Activated T-cell treated with anti-CD3 and anti-CD28 coated beads for 4 hours (primary cell): ENCODE measurements around the gene DNAAF8.
"Not testable (repeated sequence)": the region's sequence is repeated elsewhere in the genome, so short reads cannot be mapped to it uniquely, and the experiment has no call there.

Experiments used
- DNase-seq: peaks from one replicate; pipeline ENCODE4 v3.0.0-alpha.2; 2020

The DNAAF8 gene

DNA sequence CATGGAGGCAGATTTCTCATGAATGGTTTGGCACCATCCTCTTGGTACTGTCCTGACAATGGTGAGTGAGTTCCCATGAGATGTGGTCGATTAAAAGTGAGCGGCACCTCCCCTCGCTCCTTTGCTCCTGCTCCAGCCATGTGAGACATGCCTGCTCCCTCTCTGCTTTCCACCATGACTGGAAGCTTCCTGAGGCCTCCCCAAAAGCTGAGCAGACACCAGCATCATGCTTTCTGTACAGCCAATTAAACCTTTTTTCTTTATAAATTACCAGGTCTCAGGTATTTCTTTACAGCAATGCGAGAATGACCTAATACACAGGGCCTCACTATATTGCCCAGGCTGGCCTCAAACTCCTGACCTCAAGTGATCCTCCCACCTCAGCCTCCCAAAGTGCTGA lies 20.5 kb downstream of the DNAAF8 start:
- DNase-seq: no peak

DNA sequence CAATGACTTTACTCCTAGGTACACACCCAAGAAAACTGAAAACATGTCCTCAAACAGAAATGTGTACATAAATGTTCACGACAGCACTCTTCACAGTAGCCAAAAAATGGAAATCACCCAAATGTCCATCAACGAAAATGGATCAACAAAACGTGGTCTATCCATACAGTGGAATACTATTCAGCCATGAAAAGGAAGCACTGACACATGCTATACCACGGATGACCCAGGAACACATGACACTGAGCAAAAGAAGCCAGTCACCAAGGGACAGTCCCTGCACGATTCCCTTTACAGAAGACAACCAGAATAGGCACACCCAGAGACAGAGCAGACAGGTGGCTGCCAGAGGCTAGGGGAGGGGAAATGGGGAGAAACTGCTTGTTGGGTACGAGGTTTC lies 21.4 kb downstream of the DNAAF8 start:
- no peak for DNase-seq

DNA sequence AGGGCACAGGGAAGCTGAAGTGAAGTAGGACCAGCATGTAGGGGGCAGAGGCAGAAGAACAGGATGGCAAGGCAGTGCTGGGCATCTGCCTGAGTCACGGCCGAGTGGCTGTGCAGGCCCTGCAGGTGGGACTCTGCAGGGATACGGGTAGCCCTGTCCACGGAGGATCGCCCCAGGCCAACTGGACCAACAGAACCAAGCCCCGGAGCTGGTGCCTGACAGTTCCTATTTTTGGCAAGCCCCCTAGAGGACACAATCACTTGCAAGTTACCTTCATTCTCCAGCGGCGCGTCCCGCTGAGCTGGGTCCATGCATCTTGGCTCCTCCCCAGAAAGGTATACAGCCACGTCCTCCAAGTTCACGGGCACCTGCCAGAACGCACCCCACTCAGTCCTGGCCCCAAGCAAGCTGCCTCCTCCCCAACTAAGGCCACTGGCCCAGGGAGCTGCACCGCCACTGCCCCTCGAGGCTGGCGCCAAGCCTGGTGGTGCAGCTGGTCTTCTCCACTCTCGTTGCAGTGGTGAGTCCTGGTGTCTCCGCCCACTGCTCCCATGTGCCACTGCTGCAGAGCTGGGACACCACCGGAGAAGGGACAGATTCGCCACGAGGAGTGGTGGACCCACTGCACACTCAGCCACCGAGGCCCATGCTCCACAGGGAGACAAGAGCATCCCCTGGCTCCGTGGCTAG lies 26.0 kb downstream of the DNAAF8 start:
- no peak for DNase-seq

DNA sequence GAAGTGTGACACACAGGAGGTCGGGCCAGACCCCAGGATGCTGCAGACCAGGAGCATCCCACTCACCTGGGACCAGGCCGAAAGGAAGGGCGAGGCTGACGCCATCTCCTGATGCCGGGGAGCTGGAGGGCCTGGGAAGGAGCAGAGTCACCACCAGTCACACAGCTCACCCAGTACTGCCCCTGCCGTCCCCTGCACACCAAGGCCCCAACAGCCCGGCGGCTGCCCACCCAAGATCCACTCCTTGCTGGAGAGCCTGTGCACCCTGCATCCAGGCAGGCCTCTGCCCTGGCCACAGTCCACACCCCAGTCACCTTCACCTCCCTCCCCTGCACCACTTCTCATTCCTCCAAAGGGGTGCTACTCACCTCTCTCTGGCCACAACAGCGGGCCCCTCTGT lies 27.9 kb downstream of the DNAAF8 start:
- no peak for DNase-seq

DNA sequence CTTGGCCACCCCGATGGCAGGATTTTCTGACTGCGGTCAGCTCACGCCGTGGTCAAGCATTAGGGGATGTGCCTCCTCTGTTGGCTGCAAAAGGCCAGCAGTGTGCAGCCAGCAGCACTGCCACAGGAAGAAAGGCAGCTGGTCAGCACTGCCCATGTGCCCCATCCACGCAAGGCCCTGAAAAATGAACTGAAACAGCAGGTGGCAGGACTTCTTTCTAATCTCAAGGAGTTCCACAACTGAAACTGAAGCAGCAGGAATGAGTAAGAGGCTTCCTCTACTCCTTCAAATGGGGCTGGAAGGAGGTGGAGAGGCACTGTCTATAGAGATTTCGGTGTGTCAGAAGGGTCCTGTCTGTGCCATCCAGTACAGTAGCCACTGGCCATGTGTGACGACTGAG lies 29.5 kb downstream of the DNAAF8 start:
- no peak for DNase-seq

DNA sequence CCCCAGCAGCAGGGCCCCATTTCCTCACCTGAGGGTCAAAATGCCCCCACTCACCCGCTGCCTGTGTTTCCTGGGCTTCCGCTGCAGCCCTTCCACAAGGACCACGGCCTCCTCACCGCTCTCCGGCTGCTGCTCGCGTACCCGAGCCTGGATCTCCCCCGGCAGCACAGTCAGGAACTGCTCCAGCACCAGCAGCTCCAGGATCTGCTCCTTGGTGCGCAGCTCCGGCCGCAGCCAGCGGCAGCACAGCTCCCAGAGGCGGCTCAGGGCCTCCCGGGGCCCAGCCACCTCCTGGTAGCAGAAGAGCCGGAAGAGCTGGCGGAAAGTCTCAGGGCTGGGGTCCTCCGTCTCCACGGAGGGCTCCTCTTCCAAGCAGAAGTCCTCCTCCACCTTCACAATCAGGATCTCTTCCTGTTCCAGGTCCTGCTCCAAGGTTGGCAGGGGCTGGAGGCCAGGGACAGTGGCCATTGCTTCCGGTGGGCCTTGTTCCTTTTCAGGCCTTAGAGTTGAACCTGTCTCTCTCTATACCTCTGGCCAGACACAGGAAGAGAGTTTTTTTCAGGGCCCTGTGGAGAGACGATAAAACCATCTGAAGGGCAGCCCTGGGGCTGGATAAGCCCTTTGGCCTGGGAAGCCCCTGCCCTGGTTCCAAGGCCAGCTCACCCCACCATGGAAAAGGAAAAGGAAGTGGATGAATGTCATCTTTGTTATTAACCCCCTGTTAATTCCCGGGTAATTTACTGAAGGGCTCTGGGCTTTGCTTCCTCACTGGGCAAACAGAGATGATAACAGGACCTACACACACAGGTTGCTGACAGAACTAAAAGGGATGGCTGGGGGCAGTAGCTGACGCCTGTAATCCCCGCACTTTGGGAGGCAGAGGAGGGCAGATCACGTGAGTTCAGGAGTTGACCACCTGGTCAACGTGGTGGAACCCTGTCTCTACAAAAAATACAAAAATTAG lies 31.5 kb downstream of the DNAAF8 start:
- DNase-seq: no peak

DNA sequence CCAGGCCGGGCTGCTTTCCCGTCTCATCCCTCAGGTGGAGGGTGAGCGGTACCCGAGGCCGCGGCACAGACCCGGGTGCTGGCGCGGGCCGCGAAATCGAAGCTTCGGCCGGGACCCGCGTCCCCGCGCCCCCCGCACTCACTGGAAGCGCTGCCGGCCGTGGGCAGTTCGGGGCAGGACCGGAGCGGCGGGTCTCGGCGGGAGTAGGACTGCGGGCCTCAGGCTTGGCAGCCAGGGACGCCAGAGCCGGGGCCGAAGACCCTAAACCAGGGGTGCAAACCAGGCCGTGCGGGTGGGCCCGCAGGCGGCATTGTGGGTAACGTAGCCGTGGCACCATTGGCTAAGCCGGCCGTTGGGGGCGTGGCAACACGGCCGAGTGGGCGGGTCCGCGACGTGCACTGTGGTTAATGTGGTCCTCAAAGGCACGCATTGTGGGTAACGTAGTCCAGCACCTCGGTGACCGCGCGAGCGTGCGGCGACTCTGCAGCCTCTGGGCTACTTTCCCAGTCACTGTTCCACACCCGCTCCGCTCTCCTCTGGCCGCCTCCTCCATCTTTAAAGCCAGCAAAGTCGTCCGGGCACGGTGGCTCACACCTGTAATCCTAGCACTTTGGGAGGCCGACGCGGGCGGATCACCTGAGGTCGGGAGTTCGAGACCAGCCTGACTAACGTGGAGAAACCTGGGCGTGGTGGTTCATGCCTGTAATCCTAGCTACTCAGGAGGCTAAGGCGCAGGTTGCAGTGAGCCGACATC lies 32.7 kb downstream of the DNAAF8 start, which contains the start of gene ZNF500:
ZNF500 (minus strand) TSS at position 288 of the 754 bp plus-strand sequence. CDS start 1,184 bp downstream, outside the sequence.
- DNase-seq: peak; percentile 98

DNA sequence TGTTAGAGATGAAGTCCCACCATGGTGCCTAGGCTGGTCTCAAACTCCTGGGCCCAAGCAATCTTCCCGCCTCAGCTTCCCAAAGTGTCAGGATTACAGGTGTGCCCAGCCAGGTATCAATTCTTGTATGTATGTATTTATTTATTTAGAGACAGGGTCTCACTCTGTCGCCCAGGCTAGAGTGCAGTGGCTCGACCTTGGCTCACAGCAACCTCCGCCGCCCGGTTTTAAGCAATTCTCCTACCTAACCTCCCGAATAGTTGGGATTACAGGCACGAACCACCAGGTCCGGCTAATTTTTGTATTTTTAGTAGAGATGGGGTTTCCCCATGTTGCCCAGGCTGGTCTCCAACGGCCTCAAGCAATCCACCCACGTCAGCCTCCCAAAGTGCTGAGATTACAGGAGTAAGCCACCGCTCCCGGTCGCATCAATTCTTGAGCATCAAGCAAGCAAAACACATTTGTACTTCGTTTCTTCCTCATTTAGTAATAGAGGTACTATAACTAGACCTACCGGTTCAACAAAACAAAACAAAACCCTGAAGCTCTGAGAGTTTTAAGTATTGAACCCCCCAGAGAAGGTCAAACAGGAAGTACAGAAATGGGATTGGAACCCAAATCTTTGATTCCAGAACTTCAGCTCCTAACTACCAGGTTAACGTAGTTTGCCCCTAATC lies 33.7 kb downstream of the DNAAF8 start:
- DNase-seq: no peak

DNA sequence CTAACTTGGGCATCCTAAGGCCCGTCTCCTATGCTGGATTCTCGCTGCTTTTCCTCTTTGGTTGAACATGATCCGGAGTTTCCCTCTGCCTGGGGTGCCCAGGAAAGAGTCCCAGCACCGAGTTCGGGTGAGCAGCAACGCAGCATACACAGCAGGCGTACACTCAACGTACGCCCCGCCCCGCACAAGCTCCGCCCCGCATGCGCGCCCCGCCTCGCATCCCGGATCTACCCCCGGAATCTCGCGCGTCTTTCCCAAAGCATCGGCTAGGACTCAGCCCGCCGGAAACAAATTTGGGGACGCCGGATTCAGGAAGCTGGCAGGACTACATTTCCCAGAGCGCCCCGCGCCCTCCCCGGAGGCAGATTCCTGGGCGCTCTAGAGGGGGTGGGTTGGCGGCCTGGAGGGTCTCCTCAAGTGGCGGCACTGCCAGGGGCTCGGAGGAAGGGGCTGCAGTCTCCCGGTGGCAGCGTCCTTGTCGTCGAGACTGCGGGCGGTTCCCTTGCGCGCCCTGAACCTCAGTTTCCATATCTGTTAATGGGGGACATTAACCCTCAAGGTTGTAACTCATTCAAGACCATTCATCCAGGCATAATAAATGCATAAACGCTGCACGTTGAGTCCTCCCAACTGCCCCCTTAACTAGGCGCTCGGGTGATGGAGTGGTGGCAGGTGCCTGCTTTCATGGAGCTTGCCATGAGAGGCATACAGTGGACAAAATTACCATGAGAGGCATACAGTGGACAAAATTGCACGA lies 34.4 kb downstream of the DNAAF8 start:
- DNase-seq: peak; percentile 70

DNA sequence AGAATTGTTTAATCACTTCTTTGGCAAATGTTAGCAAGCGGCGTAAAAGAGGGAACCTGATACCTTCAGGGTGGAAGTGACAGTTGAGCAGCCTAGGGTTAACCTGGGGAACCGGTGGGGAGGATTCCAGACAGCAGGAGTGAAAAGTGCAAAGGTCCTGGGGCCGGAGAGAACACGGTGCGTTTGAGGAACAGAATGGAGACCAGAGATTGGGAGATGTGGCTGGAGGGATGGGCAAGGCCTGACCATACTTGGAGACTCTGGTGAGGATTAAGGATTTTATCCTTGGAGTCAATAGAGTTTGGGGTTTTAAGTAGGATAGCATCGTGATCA lies 34.9 kb downstream of the DNAAF8 start:
- DNase-seq: no peak

DNA sequence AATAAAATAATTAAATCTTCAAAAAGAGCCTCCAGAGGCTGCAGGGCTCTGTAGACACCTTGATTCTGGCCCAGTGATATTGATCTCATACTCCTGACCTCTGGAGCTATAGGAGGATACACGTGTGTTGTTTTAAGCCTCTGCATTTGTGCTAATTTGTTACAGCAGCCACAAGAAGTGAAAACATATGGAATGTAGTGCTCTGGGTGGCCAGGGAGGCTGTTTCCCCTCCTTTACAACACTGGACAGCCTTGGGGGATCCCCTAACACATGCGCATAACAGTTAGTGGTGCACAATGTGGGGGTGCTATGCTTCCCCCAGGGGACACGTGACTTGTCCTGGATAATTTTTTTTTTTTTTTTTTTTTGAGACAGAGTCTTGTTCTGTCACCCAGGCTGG lies 37.3 kb downstream of the DNAAF8 start:
- no peak for DNase-seq

DNA sequence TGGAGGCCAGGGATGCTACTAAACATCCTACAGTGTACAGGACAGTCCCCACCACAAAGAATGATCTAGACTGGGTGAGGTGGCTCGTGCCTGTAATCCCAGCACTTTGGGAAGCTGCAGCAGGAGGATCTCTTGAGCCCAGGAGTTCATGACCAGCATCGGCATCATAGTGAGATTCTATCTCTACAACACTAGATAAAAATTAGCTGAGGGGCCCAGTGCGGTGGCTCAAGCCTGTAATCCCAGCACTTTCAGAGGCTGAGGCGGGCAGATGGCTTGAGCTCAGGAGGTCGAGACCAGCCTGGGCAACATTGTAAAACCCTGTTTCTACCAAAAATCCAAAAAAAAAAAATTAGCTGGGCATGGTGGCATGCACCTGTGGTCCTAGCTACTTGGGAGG lies 38.0 kb downstream of the DNAAF8 start:
- DNase-seq: no peak

DNA sequence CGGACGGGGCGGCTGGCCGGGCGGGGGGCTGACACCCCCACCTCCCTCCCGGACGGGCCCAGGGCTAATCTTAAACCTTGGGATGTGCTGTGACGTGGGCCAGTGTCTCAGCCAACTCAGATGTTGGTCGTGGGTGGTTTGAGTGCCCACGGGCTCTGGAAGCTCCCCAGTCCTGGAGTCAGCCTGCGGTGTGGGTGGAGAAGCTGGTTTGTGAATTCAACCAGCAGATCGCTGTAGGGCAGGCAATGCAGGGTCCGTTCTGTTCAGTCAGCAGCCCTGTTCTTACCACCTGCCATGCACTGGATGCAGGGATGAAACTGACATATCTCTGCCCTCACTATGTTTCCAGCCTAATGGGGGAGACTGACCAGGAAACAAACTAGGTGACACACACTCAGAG lies 40.7 kb downstream of the DNAAF8 start:
- no peak for DNase-seq

DNA sequence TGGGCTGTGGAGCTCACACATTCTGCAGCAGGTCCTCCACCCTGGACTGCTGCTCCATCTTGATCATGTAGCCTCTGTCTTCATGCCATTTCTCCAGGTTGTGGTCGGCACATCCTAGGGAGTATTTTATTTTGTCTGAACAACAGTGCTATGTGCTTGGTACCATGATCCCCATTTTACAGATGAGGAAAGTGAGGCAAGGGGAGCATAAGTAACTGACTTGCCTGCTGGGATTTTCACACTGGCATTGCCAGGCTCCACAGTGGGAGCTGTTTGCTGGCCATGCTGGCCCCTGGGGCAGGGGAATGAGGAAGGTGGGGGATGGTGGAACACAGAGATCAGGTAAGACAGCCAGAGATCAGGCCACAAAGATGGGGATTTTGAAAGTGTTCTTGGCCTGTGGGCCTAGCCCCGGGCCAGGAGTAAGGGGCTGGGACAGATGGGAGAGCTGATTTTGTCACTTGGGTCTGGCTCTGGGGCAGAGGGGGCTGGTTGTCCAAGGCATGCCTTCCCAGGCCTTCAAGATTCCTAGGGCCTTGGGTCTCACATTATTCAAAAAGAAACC lies 41.9 kb downstream of the DNAAF8 start:
- DNase-seq: no peak

DNA sequence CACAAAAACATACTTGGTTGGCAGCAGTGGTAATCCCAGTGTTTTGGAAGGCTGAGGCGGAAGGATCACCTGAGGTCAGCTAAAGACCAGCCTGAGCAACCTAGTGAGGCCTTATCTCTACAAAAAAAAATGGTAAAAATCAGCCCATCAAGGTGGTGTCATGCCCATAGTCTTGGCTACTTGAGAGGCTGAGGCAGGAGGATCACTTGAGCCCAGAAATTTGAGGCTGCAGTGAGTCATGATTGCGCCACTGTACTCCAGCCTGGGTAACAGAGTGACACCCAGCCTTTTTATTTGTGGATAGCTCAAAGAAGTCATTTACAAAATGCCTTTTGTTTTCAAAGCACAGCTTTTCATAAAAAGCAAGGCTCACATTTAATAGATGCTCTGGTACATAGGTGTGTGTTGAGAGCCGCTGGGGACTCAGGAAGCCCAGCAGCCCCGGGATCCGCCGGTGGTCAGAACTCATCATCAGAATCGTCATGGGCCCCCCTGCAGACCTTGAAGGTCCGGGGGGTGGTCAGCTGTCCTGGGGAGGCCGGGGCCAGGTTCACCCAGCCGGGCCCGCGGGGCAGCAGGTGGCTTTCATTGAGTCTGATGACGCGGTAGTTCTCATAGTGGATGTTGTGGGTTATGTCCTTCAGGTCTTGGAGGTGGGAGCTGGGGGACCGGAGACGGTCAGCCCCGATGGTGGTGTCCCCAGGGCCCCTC lies 43.2 kb downstream of the DNAAF8 start:
- no peak for DNase-seq

DNA sequence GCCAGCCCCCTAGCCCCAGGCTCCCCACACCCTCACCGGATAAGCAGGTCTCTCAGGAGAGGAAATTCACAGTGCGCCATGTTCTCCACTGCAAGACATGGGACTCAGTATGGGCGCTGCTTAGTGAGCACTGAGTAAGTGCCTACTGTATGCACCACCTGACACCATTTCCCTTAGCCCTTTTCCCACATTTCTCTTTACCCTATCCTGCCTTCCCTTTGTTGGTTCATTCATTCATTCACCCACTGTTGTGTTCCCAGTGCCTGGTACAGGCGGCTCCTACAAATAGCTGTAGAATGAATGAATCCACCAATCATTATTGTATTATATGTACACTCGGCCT lies 43.7 kb downstream of the DNAAF8 start:
- no peak for DNase-seq

DNA sequence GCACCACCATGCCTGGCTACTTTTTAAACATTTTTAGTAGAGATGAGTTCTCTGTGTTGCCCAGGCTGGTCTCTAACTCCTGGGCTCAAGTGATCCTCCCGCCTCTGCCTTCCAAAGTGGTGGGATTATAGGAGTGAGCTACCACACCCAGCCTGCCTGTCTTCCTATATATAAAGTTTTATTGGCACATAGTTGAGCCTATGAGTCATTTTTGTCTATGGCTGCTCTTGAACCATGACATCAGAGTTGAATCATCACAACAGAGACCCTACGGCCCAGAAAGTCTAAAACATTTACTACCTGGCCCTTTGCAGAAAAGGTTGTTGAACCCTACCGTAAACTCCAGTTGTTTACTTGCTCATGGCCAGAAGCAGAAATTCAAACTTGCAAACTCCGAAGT lies 45.9 kb downstream of the DNAAF8 start:
- no peak for DNase-seq

DNA sequence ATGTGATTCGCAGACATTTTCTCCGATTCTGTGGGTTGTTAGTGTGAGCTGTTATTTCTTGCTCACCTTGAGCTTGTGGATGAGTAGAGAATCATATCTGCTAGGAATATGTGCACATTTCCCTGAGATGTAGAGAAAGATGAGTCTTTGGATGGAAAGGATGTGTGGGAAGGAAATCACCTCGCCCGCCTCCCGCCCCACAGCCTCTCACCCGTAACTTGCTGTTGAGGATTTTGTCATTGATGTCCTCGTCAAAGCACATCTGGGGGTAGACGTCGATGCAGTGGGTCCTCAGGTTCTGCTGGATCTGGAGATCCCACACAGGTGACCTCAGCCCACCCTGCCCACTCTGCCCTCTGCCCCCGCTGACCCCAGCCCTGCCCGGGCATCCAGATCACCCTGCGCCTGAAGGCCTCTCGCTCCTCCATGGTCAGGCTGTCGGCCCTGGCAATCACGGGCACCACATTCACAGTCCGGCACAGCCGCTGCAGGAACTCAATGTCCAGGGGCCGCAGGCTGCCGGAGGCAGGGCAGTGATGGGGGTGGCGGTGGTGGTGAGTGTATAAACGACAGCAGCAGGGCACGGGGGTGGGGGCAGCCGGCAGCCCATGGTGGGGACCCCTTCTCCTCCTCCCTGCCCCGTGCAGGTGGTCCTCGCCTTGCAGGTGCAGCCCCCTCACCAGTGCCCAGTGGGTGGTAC lies 49.1 kb downstream of the DNAAF8 start:
- no peak for DNase-seq

DNA sequence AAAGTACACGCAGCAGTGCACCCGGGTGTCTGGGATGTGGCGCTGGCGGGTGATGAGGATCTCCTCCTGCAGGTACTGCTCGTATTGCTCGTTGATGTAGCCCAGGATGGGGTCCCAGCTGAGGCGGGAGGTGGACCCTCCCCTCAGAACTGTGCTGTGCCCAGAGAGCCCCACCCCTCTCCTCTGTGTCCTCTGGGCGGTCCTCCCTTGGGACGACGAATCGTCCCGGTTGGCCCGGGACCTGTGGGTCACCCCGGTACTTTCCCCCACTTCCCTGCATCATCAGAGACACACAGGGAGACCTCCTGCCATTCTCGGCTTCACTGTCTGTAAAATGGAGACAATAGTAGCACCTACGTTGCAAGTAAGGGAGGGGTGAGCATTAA lies 49.6 kb downstream of the DNAAF8 start:
- no peak for DNase-seq

DNA sequence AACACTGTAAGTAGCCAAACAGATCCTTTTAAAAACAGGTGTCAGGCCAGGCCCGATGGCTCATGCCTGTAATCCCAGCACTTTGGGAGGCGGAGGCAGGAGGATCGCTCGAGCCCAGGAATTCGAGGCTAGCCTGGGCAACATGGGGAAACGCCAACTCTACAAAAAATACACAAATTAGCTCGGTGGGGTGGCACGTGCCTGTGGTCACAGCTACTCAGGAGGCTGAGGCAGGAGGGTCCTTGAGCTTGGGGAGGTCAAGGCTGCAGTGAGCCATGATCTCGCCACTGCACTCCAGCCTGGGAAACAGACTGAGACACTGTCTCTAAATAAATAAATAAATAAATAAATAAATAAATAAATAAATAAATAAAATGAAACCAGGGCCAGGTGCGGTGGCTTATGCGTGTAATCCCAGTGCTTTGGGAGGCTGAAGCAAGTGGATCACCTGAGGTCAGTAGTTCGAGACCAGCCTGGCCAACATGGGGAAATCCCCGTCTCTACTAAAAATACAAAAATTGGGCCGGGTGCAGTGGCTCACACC lies 50.2 kb downstream of the DNAAF8 start:
- DNase-seq: not testable (repeated sequence)
